Measurements from ENCODE around the gene RBM34. TPM values are rescaled to one million over a fixed set of nuclear protein-coding genes. Genes with fewer than 3 reads are reported as not detected.

Gene RBM34
- total RNA-seq, 1 experiment from 2014 or later: 104 TPM

DNA sequence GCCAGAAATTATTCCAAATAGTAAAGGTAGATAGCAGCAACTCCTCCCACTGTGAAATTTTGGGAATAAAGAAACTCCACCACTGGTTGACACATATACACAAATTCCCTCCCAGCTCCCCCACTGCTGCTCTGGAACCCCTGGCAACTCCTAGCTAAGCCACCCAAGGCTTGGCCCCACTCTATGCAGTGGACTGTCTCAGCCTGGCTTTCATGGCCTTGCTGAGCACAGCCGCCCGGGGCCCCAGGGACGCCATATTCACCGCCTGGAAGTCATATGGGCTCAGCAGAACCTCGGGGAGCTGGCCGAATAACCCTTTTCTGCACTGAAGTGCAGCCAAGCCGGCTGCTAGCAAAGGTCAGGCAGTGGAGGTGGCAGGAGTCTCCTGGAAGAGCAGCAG lies 15.4 kb upstream of the RBM34 start:
- H3K4me1 ChIP-seq (ENCODE audit: control insufficient read depth, insufficient read depth, low read length): 0 out of 2 replicates have a peak, but pooled peaks cover 2% of the 10 kb centered on the region
- no peaks in the 10 kb centered on the region for H3K27me3 ChIP-seq (ENCODE audit: control insufficient read depth, insufficient read depth, low read length)
- ATAC-seq: no peak
- no TSS peak for BruUV-seq (replicated peaks)
- no peak for DNase-seq (ENCODE audit: low read depth, low spot score)
- TF ChIP-seq SIN3A (IDR thresholded peaks at IDR 0.05; ENCODE audit: borderline replicate concordance, insufficient read depth, low read depth, low read length) (no peak), TCF7L2 (IDR thresholded peaks at IDR 0.05; ENCODE audit: low read depth, low read length) (no peak), POLR2AphosphoS5 (IDR thresholded peaks at IDR 0.05; ENCODE audit: low read depth, low read length) (no peak)
- TF ChIP-seq, protein P1, sequence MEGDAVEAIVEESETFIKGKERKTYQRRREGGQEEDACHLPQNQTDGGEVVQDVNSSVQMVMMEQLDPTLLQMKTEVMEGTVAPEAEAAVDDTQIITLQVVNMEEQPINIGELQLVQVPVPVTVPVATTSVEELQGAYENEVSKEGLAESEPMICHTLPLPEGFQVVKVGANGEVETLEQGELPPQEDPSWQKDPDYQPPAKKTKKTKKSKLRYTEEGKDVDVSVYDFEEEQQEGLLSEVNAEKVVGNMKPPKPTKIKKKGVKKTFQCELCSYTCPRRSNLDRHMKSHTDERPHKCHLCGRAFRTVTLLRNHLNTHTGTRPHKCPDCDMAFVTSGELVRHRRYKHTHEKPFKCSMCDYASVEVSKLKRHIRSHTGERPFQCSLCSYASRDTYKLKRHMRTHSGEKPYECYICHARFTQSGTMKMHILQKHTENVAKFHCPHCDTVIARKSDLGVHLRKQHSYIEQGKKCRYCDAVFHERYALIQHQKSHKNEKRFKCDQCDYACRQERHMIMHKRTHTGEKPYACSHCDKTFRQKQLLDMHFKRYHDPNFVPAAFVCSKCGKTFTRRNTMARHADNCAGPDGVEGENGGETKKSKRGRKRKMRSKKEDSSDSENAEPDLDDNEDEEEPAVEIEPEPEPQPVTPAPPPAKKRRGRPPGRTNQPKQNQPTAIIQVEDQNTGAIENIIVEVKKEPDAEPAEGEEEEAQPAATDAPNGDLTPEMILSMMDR (IDR thresholded peaks at IDR 0.05): no peak
- TF ChIP-seq, protein P2, sequence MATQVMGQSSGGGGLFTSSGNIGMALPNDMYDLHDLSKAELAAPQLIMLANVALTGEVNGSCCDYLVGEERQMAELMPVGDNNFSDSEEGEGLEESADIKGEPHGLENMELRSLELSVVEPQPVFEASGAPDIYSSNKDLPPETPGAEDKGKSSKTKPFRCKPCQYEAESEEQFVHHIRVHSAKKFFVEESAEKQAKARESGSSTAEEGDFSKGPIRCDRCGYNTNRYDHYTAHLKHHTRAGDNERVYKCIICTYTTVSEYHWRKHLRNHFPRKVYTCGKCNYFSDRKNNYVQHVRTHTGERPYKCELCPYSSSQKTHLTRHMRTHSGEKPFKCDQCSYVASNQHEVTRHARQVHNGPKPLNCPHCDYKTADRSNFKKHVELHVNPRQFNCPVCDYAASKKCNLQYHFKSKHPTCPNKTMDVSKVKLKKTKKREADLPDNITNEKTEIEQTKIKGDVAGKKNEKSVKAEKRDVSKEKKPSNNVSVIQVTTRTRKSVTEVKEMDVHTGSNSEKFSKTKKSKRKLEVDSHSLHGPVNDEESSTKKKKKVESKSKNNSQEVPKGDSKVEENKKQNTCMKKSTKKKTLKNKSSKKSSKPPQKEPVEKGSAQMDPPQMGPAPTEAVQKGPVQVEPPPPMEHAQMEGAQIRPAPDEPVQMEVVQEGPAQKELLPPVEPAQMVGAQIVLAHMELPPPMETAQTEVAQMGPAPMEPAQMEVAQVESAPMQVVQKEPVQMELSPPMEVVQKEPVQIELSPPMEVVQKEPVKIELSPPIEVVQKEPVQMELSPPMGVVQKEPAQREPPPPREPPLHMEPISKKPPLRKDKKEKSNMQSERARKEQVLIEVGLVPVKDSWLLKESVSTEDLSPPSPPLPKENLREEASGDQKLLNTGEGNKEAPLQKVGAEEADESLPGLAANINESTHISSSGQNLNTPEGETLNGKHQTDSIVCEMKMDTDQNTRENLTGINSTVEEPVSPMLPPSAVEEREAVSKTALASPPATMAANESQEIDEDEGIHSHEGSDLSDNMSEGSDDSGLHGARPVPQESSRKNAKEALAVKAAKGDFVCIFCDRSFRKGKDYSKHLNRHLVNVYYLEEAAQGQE (IDR thresholded peaks at IDR 0.05; ENCODE audit: insufficient read depth in 1 of 2, low read depth in 2 of 2, low read length in 1 of 2): no peak
- in situ Hi-C loops (cut with HindIII; ENCODE audit: low pct_unique_long_range_greater_than_20kb, low sequenced_read_pairs): no loop called here
- H3K27ac ChIP-seq (ENCODE audit: low read length): no peak overlapping the region
- no peak overlapping the region for H3K4me3 ChIP-seq (ENCODE audit: low read depth in 2 of 2, low read length in 2 of 2)
- no peaks in the 10 kb centered on the region for H3K9me3 ChIP-seq (ENCODE audit: control insufficient read depth, insufficient read depth, low read depth, low read length)
- intact Hi-C loops (cut with micrococcal nuclease; ENCODE audit: unreplicated experiment): no loop called here
- POLR2A ChIA-PET: interaction anchor here (0.7 kb wide), 1 partner anchor 51 kb away, joined by 3 read pairs; no protein-coding TSS in a partner anchor
- CTCF ChIA-PET: no interaction called here
- peaks cover 40% of the 10 kb centered on the region for H3K36me3 ChIP-seq (ENCODE audit: control insufficient read depth, insufficient read depth, low read length)

DNA sequence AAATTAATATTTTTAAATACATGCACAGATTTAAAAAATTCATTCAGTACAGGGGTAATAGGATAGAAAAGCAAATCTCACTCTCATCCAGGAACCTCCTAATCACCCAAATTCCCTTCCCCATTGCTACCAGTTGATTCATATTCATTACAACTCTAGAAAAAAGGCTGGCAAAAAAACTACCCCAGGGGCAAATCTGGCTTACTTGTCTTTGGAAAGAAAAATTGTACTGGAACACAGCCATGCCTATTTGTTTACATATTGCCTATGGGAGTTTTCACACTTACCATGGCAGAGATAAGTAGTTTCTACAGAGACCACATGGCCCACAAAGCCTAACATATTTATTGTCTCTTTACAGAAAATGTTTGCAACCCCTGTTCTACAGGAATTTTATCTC lies 8.9 kb upstream of the RBM34 start:
- H3K36me3 ChIP-seq (ENCODE audit: control insufficient read depth, insufficient read depth, low read length): peaks cover 14% of the 10 kb centered on the region; the same call in 1 of the 2 replicates
- ATAC-seq: no peak
- intact Hi-C loops (cut with micrococcal nuclease; ENCODE audit: unreplicated experiment) (no loop called here), in situ Hi-C loops (cut with HindIII; ENCODE audit: low pct_unique_long_range_greater_than_20kb, low sequenced_read_pairs) (no loop called here)
- no peaks in the 10 kb centered on the region for H3K27me3 ChIP-seq (ENCODE audit: control insufficient read depth, insufficient read depth, low read length)
- TF ChIP-seq, protein P2 (IDR thresholded peaks at IDR 0.05; ENCODE audit: insufficient read depth in 1 of 2, low read depth in 2 of 2, low read length in 1 of 2): no peak
- no peak for TF ChIP-seq SIN3A (IDR thresholded peaks at IDR 0.05; ENCODE audit: borderline replicate concordance, insufficient read depth, low read depth, low read length)
- TF ChIP-seq TCF7L2 (IDR thresholded peaks at IDR 0.05; ENCODE audit: low read depth, low read length): no peak
- TF ChIP-seq, protein P1 (IDR thresholded peaks at IDR 0.05): no peak
- TF ChIP-seq POLR2AphosphoS5 (IDR thresholded peaks at IDR 0.05; ENCODE audit: low read depth, low read length): no peak
- CTCF ChIA-PET: no interaction called here
- BruUV-seq (replicated peaks): no TSS peak
- POLR2A ChIA-PET: no interaction called here
- no peak overlapping the region for H3K27ac ChIP-seq (ENCODE audit: low read length)
- H3K4me1 ChIP-seq (ENCODE audit: control insufficient read depth, insufficient read depth, low read length): no peaks in the 10 kb centered on the region
- no peak for DNase-seq (ENCODE audit: low read depth, low spot score)
- no peaks in the 10 kb centered on the region for H3K9me3 ChIP-seq (ENCODE audit: control insufficient read depth, insufficient read depth, low read depth, low read length)
- H3K4me3 ChIP-seq (ENCODE audit: low read depth in 2 of 2, low read length in 2 of 2): no peak overlapping the region

Data from Panc1 (cell line).